ENCODE measurements around the gene SRBD1.

The SRBD1 gene

GRCh38 chr2:45596761-45597160 lies 14.3 kb downstream of the SRBD1 start:
- DNase-seq (ENCODE audit: low read depth) = no peak
- H3K4me3 ChIP-seq (ENCODE audit: low read depth, low read length) = no peak overlapping the region
- no peak for TF ChIP-seq CTCF (conservative IDR thresholded peaks at IDR 0.05; ENCODE audit: low read depth, low read length)

DNA sequence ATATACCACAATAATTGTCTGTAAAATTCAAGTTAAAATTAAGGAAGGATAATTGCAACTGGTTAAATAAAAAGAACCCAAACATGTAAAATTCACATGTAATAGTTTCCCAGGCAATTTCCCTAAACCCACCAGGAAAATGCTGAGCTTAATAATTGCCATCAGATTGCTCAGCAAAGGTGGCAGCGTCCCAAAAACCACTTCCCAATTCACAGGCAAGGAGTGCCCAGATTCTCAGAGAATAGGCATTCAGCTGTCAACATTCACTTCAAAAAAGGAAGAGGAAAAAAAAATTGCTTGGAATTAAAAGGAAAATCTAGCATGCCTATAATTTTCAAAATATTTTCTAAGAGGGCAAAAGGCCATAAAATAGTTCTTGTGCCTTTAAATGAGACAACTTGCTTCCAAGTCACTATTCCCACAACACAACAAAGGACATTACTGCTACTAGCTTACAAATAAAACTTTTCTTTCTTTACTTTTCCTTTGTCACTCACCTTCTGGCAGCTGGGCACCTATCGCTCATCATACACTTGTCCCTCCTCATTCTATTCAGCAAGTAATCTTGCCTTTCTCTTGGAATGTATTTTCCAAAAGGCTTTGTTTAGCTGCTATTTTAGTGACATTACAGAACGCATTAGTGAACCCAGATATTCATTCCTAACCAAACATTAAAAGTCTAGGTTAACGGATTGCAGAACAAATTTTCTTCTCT lies 15.2 kb downstream of the SRBD1 start:
- H3K4me3 ChIP-seq (ENCODE audit: low read depth, low read length) = no peak overlapping the region
- no peak for DNase-seq (ENCODE audit: low read depth)
- no peak for TF ChIP-seq CTCF (conservative IDR thresholded peaks at IDR 0.05; ENCODE audit: low read depth, low read length)

GRCh38 chr2:45591073-45591472 lies 20.0 kb downstream of the SRBD1 start:
- TF ChIP-seq CTCF (conservative IDR thresholded peaks at IDR 0.05; ENCODE audit: low read depth, low read length) = no peak
- DNase-seq (ENCODE audit: low read depth) = peak; percentile 22

GRCh38 chr2:45588158-45588829 lies 22.8 kb downstream of the SRBD1 start:
- no peak overlapping the region for H3K4me3 ChIP-seq (ENCODE audit: low read depth, low read length)
- DNase-seq (ENCODE audit: low read depth) = peak; percentile 31
- no peak for TF ChIP-seq CTCF (conservative IDR thresholded peaks at IDR 0.05; ENCODE audit: low read depth, low read length)

More at GRCh38 chr2:45591073-45591472, 20.0 kb downstream of the SRBD1 start:
- no peak overlapping the region for H3K4me3 ChIP-seq (ENCODE audit: low read depth, low read length)

DNA sequence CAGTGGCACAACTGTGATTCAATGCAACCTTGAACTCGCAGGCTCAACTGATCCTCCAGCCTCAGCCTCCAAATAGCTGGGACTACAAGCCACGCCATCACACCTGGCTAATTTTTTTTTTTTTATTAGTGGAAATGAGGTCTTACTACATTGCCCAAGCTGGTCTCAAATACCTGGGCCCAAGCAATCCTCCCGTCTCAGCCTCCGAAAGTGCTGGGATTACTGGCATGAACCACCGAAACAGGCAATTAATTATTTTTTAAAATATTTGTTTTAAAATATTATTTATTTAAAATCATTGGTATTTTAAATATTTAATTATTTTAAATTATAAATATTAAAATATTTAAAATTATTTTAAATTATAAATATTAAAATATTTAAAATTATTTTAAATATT lies 24.5 kb downstream of the SRBD1 start:
- no peak overlapping the region for H3K4me3 ChIP-seq (ENCODE audit: low read depth, low read length)
- no peak for DNase-seq (ENCODE audit: low read depth)
- no peak for TF ChIP-seq CTCF (conservative IDR thresholded peaks at IDR 0.05; ENCODE audit: low read depth, low read length)

GRCh38 chr2:45585267-45585861 lies 25.7 kb downstream of the SRBD1 start:
- peak; percentile 72 for TF ChIP-seq CTCF (conservative IDR thresholded peaks at IDR 0.05; ENCODE audit: low read depth, low read length)
- no peak overlapping the region for H3K4me3 ChIP-seq (ENCODE audit: low read depth, low read length)
- peak; percentile 79 for DNase-seq (ENCODE audit: low read depth)
